ENCODE data around the gene GET4.

Gene GET4

GRCh38 chr7:835485-836401 is 40.6 kb upstream of the GET4 start:
- Histone ChIP-seq H3K27ac (ENCODE audit: low read depth in 2 of 2, low read length in 2 of 2) (peak overlapping the region; percentile 40 to 49), H3K36me3 (ENCODE audit: control insufficient read depth in 2 of 2, insufficient read depth in 2 of 2, low read length in 2 of 2) (peaks cover 16 to 30% of the 10 kb centered on the region in 2 donors), H3K4me3 (ENCODE audit: low read length in 2 of 2) (no peak overlapping the region), H3K9ac (ENCODE audit: low read depth in 1 of 2, low read length in 2 of 2) (no peak overlapping the region), H3K27me3 (ENCODE audit: control insufficient read depth in 2 of 2, insufficient read depth in 2 of 2, low read length in 2 of 2) (no peaks in the 10 kb centered on the region), H3K4me1 (ENCODE audit: control insufficient read depth in 2 of 2, insufficient read depth in 2 of 2, low read length in 2 of 2) (peaks cover 24 to 31% of the 10 kb centered on the region in 2 donors), H3K9me3 (ENCODE audit: control insufficient read depth in 2 of 2, low read length in 2 of 2) (no peaks in the 10 kb centered on the region)

- H3K4me1 ChIP-seq (ENCODE audit: control insufficient read depth in 2 of 2, insufficient read depth in 2 of 2, low read length in 2 of 2) = peaks cover 23 to 25% of the 10 kb centered on the region in 2 donors
- H3K9me3 ChIP-seq (ENCODE audit: control insufficient read depth in 2 of 2, low read length in 2 of 2) = no peaks in the 10 kb centered on the region
- H3K27me3 ChIP-seq (ENCODE audit: control insufficient read depth in 2 of 2, insufficient read depth in 2 of 2, low read length in 2 of 2) = no peaks in the 10 kb centered on the region
- peaks cover 16 to 30% of the 10 kb centered on the region in 2 donors for H3K36me3 ChIP-seq (ENCODE audit: control insufficient read depth in 2 of 2, insufficient read depth in 2 of 2, low read length in 2 of 2)
- no peak overlapping the region for H3K9ac ChIP-seq (ENCODE audit: low read depth in 1 of 2, low read length in 2 of 2)
- H3K4me3 ChIP-seq (ENCODE audit: low read length in 2 of 2) = no peak overlapping the region
- peak overlapping the region; percentile 40 to 49 for H3K27ac ChIP-seq (ENCODE audit: low read depth in 2 of 2, low read length in 2 of 2)
Measured at GRCh38 chr7:836429-836828, 39.9 kb upstream of the GET4 start.

GRCh38 chr7:837001-837400 is 39.4 kb upstream of the GET4 start:
- Histone ChIP-seq H3K4me1 (ENCODE audit: control insufficient read depth in 2 of 2, insufficient read depth in 2 of 2, low read length in 2 of 2) (peaks cover 19 to 21% of the 10 kb centered on the region in 2 donors), H3K9me3 (ENCODE audit: control insufficient read depth in 2 of 2, low read length in 2 of 2) (no peaks in the 10 kb centered on the region), H3K9ac (ENCODE audit: low read depth in 1 of 2, low read length in 2 of 2) (no peak overlapping the region), H3K4me3 (ENCODE audit: low read length in 2 of 2) (no peak overlapping the region), H3K36me3 (ENCODE audit: control insufficient read depth in 2 of 2, insufficient read depth in 2 of 2, low read length in 2 of 2) (peaks cover 20 to 32% of the 10 kb centered on the region in 2 donors), H3K27me3 (ENCODE audit: control insufficient read depth in 2 of 2, insufficient read depth in 2 of 2, low read length in 2 of 2) (no peaks in the 10 kb centered on the region), H3K27ac (ENCODE audit: low read depth in 2 of 2, low read length in 2 of 2) (no peak overlapping the region)

- Histone ChIP-seq H3K9me3 (ENCODE audit: control insufficient read depth in 2 of 2, low read length in 2 of 2) (no peaks in the 10 kb centered on the region), H3K36me3 (ENCODE audit: control insufficient read depth in 2 of 2, insufficient read depth in 2 of 2, low read length in 2 of 2) (peaks cover 49 to 53% of the 10 kb centered on the region in 2 donors), H3K27me3 (ENCODE audit: control insufficient read depth in 2 of 2, insufficient read depth in 2 of 2, low read length in 2 of 2) (no peaks in the 10 kb centered on the region), H3K9ac (ENCODE audit: low read depth in 1 of 2, low read length in 2 of 2) (no peak overlapping the region), H3K4me1 (ENCODE audit: control insufficient read depth in 2 of 2, insufficient read depth in 2 of 2, low read length in 2 of 2) (peaks cover 13 to 15% of the 10 kb centered on the region in 2 donors), H3K4me3 (ENCODE audit: low read length in 2 of 2) (no peak overlapping the region), H3K27ac (ENCODE audit: low read depth in 2 of 2, low read length in 2 of 2) (no peak overlapping the region)
Measured at GRCh38 chr7:840001-840600, 36.3 kb upstream of the GET4 start.

- H3K27me3 ChIP-seq (ENCODE audit: control insufficient read depth in 2 of 2, insufficient read depth in 2 of 2, low read length in 2 of 2) = no peaks in the 10 kb centered on the region
- H3K9me3 ChIP-seq (ENCODE audit: control insufficient read depth in 2 of 2, low read length in 2 of 2) = no peaks in the 10 kb centered on the region
- no peak overlapping the region for H3K9ac ChIP-seq (ENCODE audit: low read depth in 1 of 2, low read length in 2 of 2)
- peaks cover 0 to 2% of the 10 kb centered on the region in 2 donors for H3K4me1 ChIP-seq (ENCODE audit: control insufficient read depth in 2 of 2, insufficient read depth in 2 of 2, low read length in 2 of 2)
- peak overlapping the region; percentile 38 to 58 for H3K27ac ChIP-seq (ENCODE audit: low read depth in 2 of 2, low read length in 2 of 2)
- no peak overlapping the region for H3K4me3 ChIP-seq (ENCODE audit: low read length in 2 of 2)
- H3K36me3 ChIP-seq (ENCODE audit: control insufficient read depth in 2 of 2, insufficient read depth in 2 of 2, low read length in 2 of 2) = peaks cover 47 to 56% of the 10 kb centered on the region in 2 donors
Measured at GRCh38 chr7:841943-842342, 34.4 kb upstream of the GET4 start.

GRCh38 chr7:842431-843031 is 33.8 kb upstream of the GET4 start:
- Histone ChIP-seq H3K9ac (ENCODE audit: low read depth in 1 of 2, low read length in 2 of 2) (no peak overlapping the region), H3K4me3 (ENCODE audit: low read length in 2 of 2) (no peak overlapping the region), H3K36me3 (ENCODE audit: control insufficient read depth in 2 of 2, insufficient read depth in 2 of 2, low read length in 2 of 2) (peaks cover 44 to 54% of the 10 kb centered on the region in 2 donors)

GRCh38 chr7:843230-843629 is 33.1 kb upstream of the GET4 start:
- H3K36me3 ChIP-seq (ENCODE audit: control insufficient read depth in 2 of 2, insufficient read depth in 2 of 2, low read length in 2 of 2) = peaks cover 44 to 51% of the 10 kb centered on the region in 2 donors
- no peaks in the 10 kb centered on the region for H3K9me3 ChIP-seq (ENCODE audit: control insufficient read depth in 2 of 2, low read length in 2 of 2)
- H3K4me1 ChIP-seq (ENCODE audit: control insufficient read depth in 2 of 2, insufficient read depth in 2 of 2, low read length in 2 of 2) = peaks cover 0 to 2% of the 10 kb centered on the region in 2 donors
- H3K27ac ChIP-seq (ENCODE audit: low read depth in 2 of 2, low read length in 2 of 2) = no peak overlapping the region
- H3K9ac ChIP-seq (ENCODE audit: low read depth in 1 of 2, low read length in 2 of 2) = no peak overlapping the region
- no peak overlapping the region for H3K4me3 ChIP-seq (ENCODE audit: low read length in 2 of 2)
- H3K27me3 ChIP-seq (ENCODE audit: control insufficient read depth in 2 of 2, insufficient read depth in 2 of 2, low read length in 2 of 2) = no peaks in the 10 kb centered on the region

More at GRCh38 chr7:842431-843031, 33.8 kb upstream of the GET4 start:
- Histone ChIP-seq H3K9me3 (ENCODE audit: control insufficient read depth in 2 of 2, low read length in 2 of 2) (no peaks in the 10 kb centered on the region), H3K27me3 (ENCODE audit: control insufficient read depth in 2 of 2, insufficient read depth in 2 of 2, low read length in 2 of 2) (no peaks in the 10 kb centered on the region), H3K27ac (ENCODE audit: low read depth in 2 of 2, low read length in 2 of 2) (peak overlapping the region; percentile 38 to 58), H3K4me1 (ENCODE audit: control insufficient read depth in 2 of 2, insufficient read depth in 2 of 2, low read length in 2 of 2) (peaks cover 0 to 2% of the 10 kb centered on the region in 2 donors)

- Histone ChIP-seq H3K4me3 (ENCODE audit: low read length in 2 of 2) (no peak overlapping the region), H3K9ac (ENCODE audit: low read depth in 1 of 2, low read length in 2 of 2) (no peak overlapping the region), H3K27me3 (ENCODE audit: control insufficient read depth in 2 of 2, insufficient read depth in 2 of 2, low read length in 2 of 2) (no peaks in the 10 kb centered on the region), H3K4me1 (ENCODE audit: control insufficient read depth in 2 of 2, insufficient read depth in 2 of 2, low read length in 2 of 2) (peaks cover 0 to 2% of the 10 kb centered on the region in 2 donors), H3K36me3 (ENCODE audit: control insufficient read depth in 2 of 2, insufficient read depth in 2 of 2, low read length in 2 of 2) (peaks cover 41 to 51% of the 10 kb centered on the region in 2 donors), H3K9me3 (ENCODE audit: control insufficient read depth in 2 of 2, low read length in 2 of 2) (no peaks in the 10 kb centered on the region), H3K27ac (ENCODE audit: low read depth in 2 of 2, low read length in 2 of 2) (no peak overlapping the region)
Measured at GRCh38 chr7:844043-844442, 32.3 kb upstream of the GET4 start.

- Histone ChIP-seq H3K9ac (ENCODE audit: low read depth in 1 of 2, low read length in 2 of 2) (no peak overlapping the region), H3K27ac (ENCODE audit: low read depth in 2 of 2, low read length in 2 of 2) (no peak overlapping the region), H3K4me3 (ENCODE audit: low read length in 2 of 2) (no peak overlapping the region), H3K36me3 (ENCODE audit: control insufficient read depth in 2 of 2, insufficient read depth in 2 of 2, low read length in 2 of 2) (peaks cover 44 to 52% of the 10 kb centered on the region in 2 donors), H3K27me3 (ENCODE audit: control insufficient read depth in 2 of 2, insufficient read depth in 2 of 2, low read length in 2 of 2) (no peaks in the 10 kb centered on the region), H3K4me1 (ENCODE audit: control insufficient read depth in 2 of 2, insufficient read depth in 2 of 2, low read length in 2 of 2) (peaks cover 0 to 2% of the 10 kb centered on the region in 2 donors), H3K9me3 (ENCODE audit: control insufficient read depth in 2 of 2, low read length in 2 of 2) (no peaks in the 10 kb centered on the region)
Measured at GRCh38 chr7:844514-844913, 31.8 kb upstream of the GET4 start.

- Histone ChIP-seq H3K36me3 (ENCODE audit: control insufficient read depth in 2 of 2, insufficient read depth in 2 of 2, low read length in 2 of 2) (peaks cover 47 to 51% of the 10 kb centered on the region in 2 donors), H3K27me3 (ENCODE audit: control insufficient read depth in 2 of 2, insufficient read depth in 2 of 2, low read length in 2 of 2) (no peaks in the 10 kb centered on the region), H3K4me3 (ENCODE audit: low read length in 2 of 2) (no peak overlapping the region), H3K4me1 (ENCODE audit: control insufficient read depth in 2 of 2, insufficient read depth in 2 of 2, low read length in 2 of 2) (peaks cover 0 to 2% of the 10 kb centered on the region in 2 donors), H3K9me3 (ENCODE audit: control insufficient read depth in 2 of 2, low read length in 2 of 2) (no peaks in the 10 kb centered on the region), H3K27ac (ENCODE audit: low read depth in 2 of 2, low read length in 2 of 2) (no peak overlapping the region), H3K9ac (ENCODE audit: low read depth in 1 of 2, low read length in 2 of 2) (no peak overlapping the region)
Measured at GRCh38 chr7:845091-845490, 31.3 kb upstream of the GET4 start.

Data from mucosa of rectum (tissue), 2 donors.